Measurements from ENCODE around the gene FOXP1. TPM values are rescaled to one million over a fixed set of nuclear protein-coding genes. Genes with fewer than 3 reads are reported as not detected.
A peak's percentile ranks its signal among the peaks of the same experiment; 100 is the strongest.

Gene FOXP1
- total and polyA plus RNA-seq, 8 donors = 95.1 to 143 (median 123) TPM

- Histone ChIP-seq H3K4me1 (peaks cover under 1 to 22% of the 10 kb centered on the region in 2 donors), H3K9me3 (no peaks in the 10 kb centered on the region), H3K27ac (no peak overlapping the region), H3K4me3 (no peak overlapping the region), H3K27me3 (no peaks in the 10 kb centered on the region), H3K36me3 (peaks cover 0 to 22% of the 10 kb centered on the region in 2 donors)
- ATAC-seq (no peak), DNase-seq (no peak)
- TF ChIP-seq CTCF (IDR thresholded peaks at IDR 0.05) = no peak
- intact Hi-C loops (cut with DNase I) = no loop called here
These were observed 582.2 kb downstream of the FOXP1 start for GRCh38 chr3:71001303-71001830.

- H3K4me3 ChIP-seq = no peak overlapping the region
- peaks cover 0 to 30% of the 10 kb centered on the region in 2 donors for H3K36me3 ChIP-seq
- H3K9me3 ChIP-seq = no peaks in the 10 kb centered on the region
- DNase-seq (no peak), ATAC-seq (no peak)
- no peaks in the 10 kb centered on the region for H3K27me3 ChIP-seq
- H3K4me1 ChIP-seq = peaks cover 0 to 14% of the 10 kb centered on the region in 2 donors
- intact Hi-C loops (cut with DNase I) = no loop called here
- no peak for TF ChIP-seq CTCF (IDR thresholded peaks at IDR 0.05)
- H3K27ac ChIP-seq = no peak overlapping the region
These were observed 583.0 kb downstream of the FOXP1 start for GRCh38 chr3:71000483-71000882.

GRCh38 chr3:70999730-71000129 is 583.8 kb downstream of the FOXP1 start:
- H3K9me3 ChIP-seq = no peaks in the 10 kb centered on the region
- no peak for TF ChIP-seq CTCF (IDR thresholded peaks at IDR 0.05)
- intact Hi-C loops (cut with DNase I) = no loop called here
- peaks cover 0 to 35% of the 10 kb centered on the region in 2 donors for H3K36me3 ChIP-seq
- no peak overlapping the region for H3K4me3 ChIP-seq
- H3K27ac ChIP-seq = no peak overlapping the region
- no peaks in the 10 kb centered on the region for H3K27me3 ChIP-seq
- H3K4me1 ChIP-seq = peaks cover 0 to 13% of the 10 kb centered on the region in 2 donors
- ATAC-seq = peak; percentile 86
- DNase-seq = no peak

GRCh38 chr3:70996082-70996481 is 587.4 kb downstream of the FOXP1 start:
- peaks cover 0 to 17% of the 10 kb centered on the region in 2 donors for H3K4me1 ChIP-seq
- intact Hi-C loops (cut with DNase I) = no loop called here
- H3K27me3 ChIP-seq = no peaks in the 10 kb centered on the region
- no peak overlapping the region for H3K27ac ChIP-seq
- TF ChIP-seq CTCF (IDR thresholded peaks at IDR 0.05) = no peak
- peaks cover 0 to 52% of the 10 kb centered on the region in 2 donors for H3K36me3 ChIP-seq
- DNase-seq (no peak), ATAC-seq (no peak)
- H3K4me3 ChIP-seq = no peak overlapping the region
- H3K9me3 ChIP-seq = no peaks in the 10 kb centered on the region

- no peak for TF ChIP-seq CTCF (IDR thresholded peaks at IDR 0.05)
- Histone ChIP-seq H3K4me1 (peaks cover 0 to 20% of the 10 kb centered on the region in 2 donors), H3K36me3 (peaks cover 0 to 52% of the 10 kb centered on the region in 2 donors), H3K4me3 (no peak overlapping the region), H3K9me3 (no peaks in the 10 kb centered on the region), H3K27ac (no peak overlapping the region), H3K27me3 (no peaks in the 10 kb centered on the region)
- DNase-seq (no peak), ATAC-seq (no peak)
- intact Hi-C loops (cut with DNase I) = no loop called here
These were observed 588.9 kb downstream of the FOXP1 start for GRCh38 chr3:70994644-70995043.
